Caki2 (cell line): ENCODE measurements around the gene RNASE4. TPM values are rescaled to one million over a fixed set of nuclear protein-coding genes. Genes with fewer than 3 reads are reported as not detected.
"Not testable (repeated sequence)": the region's sequence is repeated elsewhere in the genome, so short reads cannot be mapped to it uniquely, and the experiment has no call there.

Source experiments
- DNase-seq: peaks from one replicate; pipeline ENCODE4 v3.0.0-alpha.2; 2015; ENCODE audit warnings: low read depth
- in situ Hi-C: cut with HindIII; loops from 2 replicates; pipeline ENCODE4 v1.10.0; 2016; ENCODE audit warnings: low sequenced_read_pairs, low pct_unique_long_range_greater_than_20kb, mixed read lengths
- total RNA-seq: library from RNA; depleted of rRNA; stranded (reverse); fragments of >200 nt; shearing (Covaris generic); gene quantifications from 2 replicates; pipeline ENCODE4 v1.2.3, GENCODE V29; 2014; ENCODE audit warnings: low replicate concordance; rRNA removed

The RNASE4 gene
- total RNA-seq, 1 experiment from 2014 or later, result 21.6 TPM

DNA sequence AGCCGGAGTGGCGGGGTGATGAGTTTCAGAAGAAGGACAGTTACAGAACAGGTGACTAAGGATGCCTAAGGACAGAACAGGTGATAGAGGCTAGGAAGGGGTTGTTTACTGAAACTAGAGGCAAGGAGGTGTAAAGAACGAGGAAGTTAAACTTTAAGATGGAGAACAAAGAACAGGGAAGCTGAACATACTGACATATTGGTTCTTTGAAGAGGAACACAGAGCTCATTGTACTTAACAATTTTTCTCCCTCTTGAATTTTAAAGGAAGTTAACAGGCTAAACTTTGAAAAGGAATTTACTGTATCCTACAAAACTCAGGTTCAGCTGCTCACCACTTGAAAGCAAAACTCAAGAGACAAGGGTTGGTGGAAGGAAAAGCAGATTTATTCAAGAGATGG lies 41.8 kb downstream of the RNASE4 start:
- in situ Hi-C loops, DNase-seq: not testable (repeated sequence)

DNA sequence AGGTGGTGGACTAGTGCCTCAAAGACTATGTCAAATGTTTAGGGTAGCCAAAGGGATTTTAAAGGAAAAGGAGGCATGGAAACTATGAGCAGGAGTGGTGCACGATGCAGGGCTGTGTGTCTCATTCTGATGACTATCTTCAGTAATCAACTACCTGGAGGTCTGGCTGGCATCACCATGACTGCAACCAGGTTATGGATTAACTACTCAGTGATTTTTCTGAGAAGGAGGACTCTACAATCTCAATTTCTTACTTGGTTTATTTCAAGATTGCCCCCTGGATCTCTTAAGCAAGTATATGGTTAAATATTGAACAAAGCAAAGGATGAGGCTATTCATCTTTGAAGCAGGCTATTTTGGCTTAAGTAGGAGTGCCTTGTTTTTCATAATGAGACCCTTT lies 42.2 kb downstream of the RNASE4 start:
- no peak for DNase-seq
- in situ Hi-C loops, result no loop called here

DNA sequence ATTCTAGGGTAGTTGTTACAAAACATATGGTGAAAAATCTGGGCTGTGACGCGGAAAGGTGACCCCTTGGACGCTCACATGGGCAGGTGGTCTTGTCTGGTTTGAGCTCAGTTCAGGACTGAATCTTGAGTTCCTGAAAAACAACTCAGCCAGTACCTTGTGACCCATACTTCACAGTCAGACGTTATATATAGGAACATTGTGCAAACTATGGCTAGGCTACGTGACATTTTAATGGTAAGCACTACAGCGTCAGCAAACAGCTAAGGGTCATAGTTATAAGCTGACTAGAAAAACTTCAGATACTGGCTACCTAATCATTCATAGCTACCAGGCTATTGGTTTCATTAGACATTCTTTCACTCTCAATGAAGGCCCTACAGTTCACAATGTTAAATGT lies 46.5 kb downstream of the RNASE4 start:
- DNase-seq, result no peak
- in situ Hi-C loops, result no loop called here

DNA sequence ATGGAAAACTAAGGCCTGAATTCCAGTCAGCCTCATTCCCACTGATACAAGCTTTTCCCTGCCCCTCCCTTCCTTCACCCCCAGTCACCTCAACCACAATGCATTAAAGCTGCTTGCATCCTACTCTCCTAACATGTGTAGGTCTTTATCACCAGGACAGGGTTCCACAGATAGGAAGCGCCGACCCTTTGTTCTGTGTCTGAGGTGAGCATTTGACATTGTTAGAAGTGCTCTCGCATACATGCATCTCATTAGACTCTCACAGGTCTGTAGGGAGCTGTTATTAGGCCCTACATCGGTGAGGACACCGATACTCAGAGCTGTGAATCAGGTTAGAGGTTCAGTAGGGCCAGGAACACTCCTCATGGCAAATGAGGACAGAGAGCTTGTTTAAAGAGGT lies 48.1 kb downstream of the RNASE4 start:
- in situ Hi-C loops, result no loop called here
- DNase-seq, result no peak

DNA sequence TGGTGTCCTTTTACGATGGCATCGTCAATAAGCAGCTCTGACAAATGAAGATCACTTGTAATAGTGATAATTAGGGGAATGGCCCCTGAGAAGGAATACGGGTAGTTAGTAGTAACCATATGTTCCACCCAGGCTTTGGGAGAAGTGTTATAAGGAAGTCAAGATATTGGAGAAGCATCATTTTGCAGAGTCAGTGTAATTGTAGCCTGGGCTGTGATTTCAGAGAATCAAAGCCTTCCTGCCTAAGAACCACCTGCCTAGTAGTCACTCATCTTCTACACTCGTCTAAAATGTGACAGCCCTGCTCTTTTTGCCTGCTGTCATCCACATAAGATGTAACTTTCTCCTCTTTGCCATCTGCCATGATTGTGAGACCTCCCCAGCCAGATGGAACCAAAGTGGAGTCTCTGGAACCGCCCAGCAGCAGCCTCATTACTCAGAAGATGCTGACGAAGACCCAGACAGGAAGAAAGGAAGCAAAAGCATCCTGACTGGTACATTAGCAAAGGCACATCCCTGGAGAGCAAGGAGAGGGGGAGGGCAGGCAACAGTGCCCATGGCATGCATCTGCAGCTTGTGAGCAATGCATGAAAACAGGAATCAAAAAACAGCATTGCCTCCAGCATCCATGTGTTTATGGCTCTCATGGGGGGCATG lies 48.7 kb downstream of the RNASE4 start:
- in situ Hi-C loops, result no loop called here

DNA sequence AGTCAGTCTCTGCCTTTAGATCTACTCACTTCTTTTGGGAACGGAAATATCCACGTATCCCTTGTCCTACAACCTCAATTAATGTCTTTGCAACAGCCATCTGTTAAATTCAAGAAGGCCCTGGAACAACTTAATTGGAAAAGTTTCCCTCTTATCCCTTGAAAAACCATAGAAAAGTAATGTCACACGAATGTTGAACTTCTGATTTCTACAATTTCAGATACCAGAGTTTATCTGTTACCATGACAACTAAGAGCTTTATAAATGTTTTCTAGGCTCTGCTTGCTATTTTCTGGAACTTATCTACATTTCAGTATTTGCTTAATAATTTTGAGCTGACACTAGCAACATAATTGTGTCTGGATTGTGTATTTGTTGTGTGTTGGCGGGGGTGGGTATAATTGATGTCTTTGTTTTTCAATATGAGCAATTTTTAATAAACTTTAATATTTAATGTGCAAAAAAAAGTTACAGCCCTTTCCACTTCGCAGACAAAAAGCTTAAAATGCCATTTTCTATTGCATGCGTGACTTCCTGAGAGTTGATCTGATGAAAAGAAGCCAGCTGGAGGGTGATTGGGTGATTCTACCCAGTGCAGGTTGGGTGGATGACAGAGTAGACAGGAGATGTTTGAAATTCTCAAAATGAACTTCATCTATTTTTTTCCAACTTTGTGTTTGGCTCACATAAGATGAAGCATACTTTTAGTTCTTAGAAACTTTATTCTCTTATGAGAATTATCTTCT lies 49.5 kb downstream of the RNASE4 start:
- in situ Hi-C loops, result no loop called here
- no peak for DNase-seq

More for the DNA sequence above, 48.7 kb downstream of the RNASE4 start:
- no peak for DNase-seq

DNA sequence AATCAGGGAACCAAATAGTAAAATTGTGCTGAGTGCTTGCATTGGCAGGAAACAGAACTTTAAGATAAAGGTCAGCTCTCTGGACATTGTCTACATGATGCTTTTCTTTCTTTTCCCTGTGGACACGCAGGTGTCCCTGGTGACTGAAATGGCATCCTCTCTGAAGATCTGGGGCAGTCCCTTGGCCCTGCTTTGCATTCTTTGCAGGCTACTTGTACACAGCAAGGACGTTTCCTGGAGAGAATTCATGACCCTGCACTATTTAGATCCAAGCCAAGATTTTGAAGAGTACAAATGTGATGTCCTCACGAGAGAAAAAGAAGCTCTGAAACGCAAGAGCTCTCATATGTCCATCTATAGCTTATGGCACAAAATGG lies 50.1 kb downstream of the RNASE4 start:
- DNase-seq, result no peak
- in situ Hi-C loops, result no loop called here

DNA sequence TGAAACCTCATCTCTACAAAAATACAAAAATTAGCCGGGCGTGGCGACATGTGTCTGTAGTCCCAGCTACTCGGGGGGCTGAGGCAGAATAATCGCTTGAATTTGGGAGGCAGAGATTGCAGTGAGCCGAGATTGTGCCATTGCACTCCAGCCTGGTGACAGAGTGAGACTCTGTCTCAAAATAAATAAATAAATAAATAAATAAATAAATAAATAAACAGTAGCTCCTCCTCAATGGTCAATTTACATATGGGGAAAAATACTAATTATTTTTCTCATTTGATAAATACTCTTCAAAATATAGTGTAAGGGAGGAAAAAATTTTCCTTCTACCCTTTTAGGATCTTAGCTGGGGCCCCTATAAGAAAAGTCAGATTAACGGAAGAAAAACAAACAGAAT lies 53.9 kb downstream of the RNASE4 start:
- DNase-seq, in situ Hi-C loops: not testable (repeated sequence)

DNA sequence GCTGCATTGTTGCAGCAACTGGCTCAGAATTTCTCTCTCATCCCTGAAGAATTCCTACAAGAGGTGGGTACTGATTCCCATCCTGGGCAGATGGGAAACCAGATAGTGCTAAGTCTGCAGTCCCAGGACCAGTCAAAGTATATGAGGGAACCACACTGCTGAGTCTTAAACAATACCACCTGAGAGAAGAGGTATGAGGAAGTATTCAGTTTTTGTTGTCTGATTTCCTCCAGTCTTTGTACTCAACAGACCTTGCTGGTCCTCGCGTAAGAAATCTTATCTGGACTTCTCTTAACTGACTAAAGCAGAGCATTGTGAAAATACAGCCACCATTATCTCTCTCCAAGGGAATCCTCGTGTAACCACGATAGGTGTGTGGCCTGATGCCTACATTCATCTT lies 57.8 kb downstream of the RNASE4 start:
- no peak for DNase-seq
- in situ Hi-C loops, result no loop called here

DNA sequence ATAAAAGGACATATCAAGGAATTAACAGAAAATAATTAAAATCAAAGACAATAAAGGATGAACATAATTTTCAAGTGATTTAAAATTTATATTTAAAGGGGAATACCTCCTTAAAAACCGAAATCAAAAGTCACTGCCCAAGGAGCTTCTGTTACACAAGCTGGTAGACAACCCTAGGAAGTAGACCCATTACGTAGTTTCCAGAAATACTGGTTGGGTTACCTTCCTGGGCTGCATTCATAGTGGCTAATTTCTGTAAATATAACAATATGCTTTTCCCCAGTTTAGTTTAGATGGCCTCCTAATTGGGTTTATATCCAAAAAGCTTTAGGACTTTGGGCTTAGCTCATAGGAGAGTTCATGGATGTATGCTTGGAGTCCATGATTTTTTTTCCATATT lies 59.2 kb downstream of the RNASE4 start:
- DNase-seq, result no peak
- in situ Hi-C loops, result no loop called here

DNA sequence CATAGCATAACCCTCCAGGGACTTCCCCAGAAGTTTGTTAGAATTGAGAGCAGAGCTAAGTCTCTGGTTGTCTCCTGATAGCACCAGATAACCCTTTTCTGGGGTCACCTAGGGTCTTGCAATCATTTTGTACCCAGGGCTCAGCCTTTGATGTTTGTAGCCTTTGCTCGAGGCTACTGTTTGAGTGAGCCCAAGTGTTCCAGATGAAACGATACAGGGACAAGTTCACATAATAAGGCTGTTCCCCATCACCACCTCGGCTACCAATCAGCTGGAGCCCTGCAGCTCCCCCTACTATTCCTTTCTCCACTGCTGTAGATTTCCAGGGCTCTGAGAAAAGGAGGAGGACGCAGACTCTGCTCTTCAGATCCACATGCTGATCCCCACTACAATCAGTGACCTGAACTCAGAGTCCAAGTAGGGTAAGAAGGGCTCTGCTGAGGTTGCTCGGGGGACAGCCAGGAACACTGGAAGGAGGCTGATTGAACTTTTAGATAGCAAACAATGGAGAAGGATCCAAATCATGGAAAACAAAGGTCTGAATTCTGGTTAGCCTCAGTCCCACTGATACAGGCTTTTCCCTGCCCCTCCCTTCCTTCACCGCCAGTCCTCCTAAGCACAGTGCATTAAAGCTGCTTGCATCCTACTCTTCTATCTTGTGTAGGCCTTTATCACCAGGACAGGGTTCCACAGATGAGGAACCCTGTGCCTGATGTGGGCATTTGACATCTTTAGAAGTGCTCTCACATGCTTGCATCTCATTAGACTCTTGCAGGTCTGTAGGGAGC lies 61.4 kb downstream of the RNASE4 start, which contains the start of gene EDDM3A:
Gene EDDM3A, plus strand, starts transcription at position 317 of the 788 bp plus-strand sequence. CDS start 1,694 bp downstream, outside the sequence.
- in situ Hi-C loops, result no loop called here
- no peak for DNase-seq

DNA sequence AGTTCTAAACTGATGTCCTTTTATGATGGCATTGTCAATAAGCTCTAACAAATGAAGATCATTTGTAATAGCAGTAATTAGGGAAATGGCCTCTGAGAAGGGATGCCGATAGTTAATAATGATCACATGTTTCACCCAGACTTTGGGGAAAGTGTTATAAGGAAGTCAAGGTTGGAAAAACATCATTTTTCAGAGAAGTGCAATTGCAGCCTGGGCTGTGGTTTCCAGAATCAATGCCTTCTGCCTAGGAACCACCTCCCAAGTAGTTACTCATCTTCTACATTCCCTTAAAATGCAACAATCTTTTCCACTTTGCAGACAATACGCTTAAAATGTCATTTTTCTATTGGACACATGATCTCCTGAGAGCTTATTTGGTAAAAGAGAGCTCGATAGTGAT lies 62.2 kb downstream of the RNASE4 start:
- no peak for DNase-seq
- in situ Hi-C loops, result no loop called here

DNA sequence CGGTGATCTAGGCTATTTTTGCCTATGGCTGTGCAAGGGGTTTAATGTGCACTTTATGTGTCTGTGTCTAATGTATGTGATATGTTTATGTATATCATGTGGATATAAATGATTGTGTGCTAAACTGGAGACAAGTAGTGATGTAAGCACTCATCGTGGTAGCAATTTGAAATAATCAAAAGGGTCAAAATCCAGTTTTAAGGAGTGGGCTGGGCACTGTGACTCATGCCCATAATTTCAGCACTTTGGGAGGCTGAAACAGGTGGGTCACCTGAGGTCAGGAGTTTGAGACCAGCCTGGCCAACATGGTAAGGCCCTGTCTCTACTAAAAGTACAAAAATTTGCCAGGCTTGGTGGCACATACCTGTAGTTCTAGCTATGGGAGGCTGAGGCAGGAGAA lies 64.1 kb downstream of the RNASE4 start:
- in situ Hi-C loops, result no loop called here

DNA sequence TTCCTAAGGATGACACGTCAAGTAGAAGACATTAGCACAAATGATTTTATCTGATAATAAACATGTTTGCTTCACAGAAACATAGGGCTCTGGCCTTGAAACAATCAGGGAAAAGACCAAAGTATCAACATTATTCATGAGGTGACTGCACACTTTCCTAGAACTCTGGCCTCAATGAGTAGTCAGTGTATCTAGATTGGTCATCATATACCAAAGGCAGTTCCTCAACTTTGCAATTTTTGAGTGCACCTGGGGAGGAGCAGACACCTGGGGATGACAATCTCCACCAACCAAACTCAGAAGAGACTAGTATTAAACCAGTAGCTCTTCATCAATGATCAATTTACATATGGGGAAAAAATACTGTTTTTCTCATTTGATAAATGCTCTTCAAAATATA lies 65.8 kb downstream of the RNASE4 start:
- in situ Hi-C loops, result no loop called here
- no peak for DNase-seq

More for the DNA sequence above, 64.1 kb downstream of the RNASE4 start:
- DNase-seq, result no peak

Other genes starting within 250 kb of the RNASE4 start
- gene KLHL33, start 248.4 kb upstream of the RNASE4 start, total RNA-seq, result not detected in 2 replicates
- 53.3 and 53.9 TPM in 2 replicates for gene OSGEP, start 229.7 kb upstream of the RNASE4 start, total RNA-seq
- gene APEX1, start 229.3 kb upstream of the RNASE4 start, total RNA-seq, result 171 and 222 TPM in 2 replicates
- 36.1 and 46.9 TPM in 2 replicates for gene PIP4P1, start 223.1 kb upstream of the RNASE4 start, total RNA-seq
- 35.2 and 79.3 TPM in 2 replicates for gene PNP, start 215.2 kb upstream of the RNASE4 start, total RNA-seq
- not detected in 2 replicates for gene RNASE10, start 179.0 kb upstream of the RNASE4 start, total RNA-seq
- not detected in 2 replicates for gene RNASE9, start 123.5 kb upstream of the RNASE4 start, total RNA-seq
- not detected in 2 replicates for gene RNASE11, start 96.6 kb upstream of the RNASE4 start, total RNA-seq
- gene RNASE12, start 93.2 kb upstream of the RNASE4 start, total RNA-seq, result not detected in 2 replicates
- not detected in 2 replicates for gene OR6S1, start 42.9 kb upstream of the RNASE4 start, total RNA-seq
- gene ANG, start 4.2 kb downstream of the RNASE4 start, total RNA-seq, result 2.0 and 3.4 TPM in 2 replicates
- gene EDDM3A, start 61.3 kb downstream of the RNASE4 start, total RNA-seq, result not detected in 2 replicates
- gene EDDM3B, start 83.8 kb downstream of the RNASE4 start, total RNA-seq, result not detected in 2 replicates
- not detected in 2 replicates for gene RNASE6, start 96.7 kb downstream of the RNASE4 start, total RNA-seq
- not detected in 2 replicates for gene RNASE1, start 118.3 kb downstream of the RNASE4 start, total RNA-seq
- not detected in 2 replicates for gene RNASE3, start 206.8 kb downstream of the RNASE4 start, total RNA-seq